A549 (cell line): Measurements from ENCODE around the gene CPNE1. TPM values are rescaled to one million over a fixed set of nuclear protein-coding genes. Genes with fewer than 3 reads are reported as not detected.

Source experiments
- BHLHE40 ChIP-seq: IDR thresholded peaks from 2 replicates; pipeline ENCODE4 v1.6.1; 2012; ENCODE audit warnings: low read depth, low read length, inconsistent platforms
- CBX8 ChIP-seq: fragments of 200-600 bp; sonication (generic); IDR thresholded peaks from 2 replicates; pipeline ENCODE4 v1.6.1; 2016
- CEBPB ChIP-seq, 2 experiments: fragments of >200 bp in 1 of 2; sonication (Bioruptor Twin) in 1 of 2; formaldehyde crosslinking in 1 of 2; IDR thresholded peaks; 2 replicates each; pipeline ENCODE4 v1.6.1; 2012 to 2016
- CHD2 ChIP-seq: fragments of 150-350 bp; IDR thresholded peaks from 2 replicates; pipeline ENCODE4 v1.6.1; 2014; ENCODE audit warnings: low read length; ENCODE audit not compliant: partially characterized antibody
- CHD4 ChIP-seq: fragments of 200-600 bp; sonication (generic); IDR thresholded peaks from 2 replicates; pipeline ENCODE4 v1.6.1; 2016; ENCODE audit warnings: antibody characterized with exemption, mild to moderate bottlenecking, borderline replicate concordance
- EHMT2 ChIP-seq: fragments of 200-600 bp; sonication (generic); IDR thresholded peaks from 2 replicates; pipeline ENCODE4 v1.6.1; 2016; ENCODE audit warnings: antibody characterized with exemption, low read depth, mild to moderate bottlenecking, moderate library complexity
- EP300 ChIP-seq, 2 experiments: fragments of >200 bp; sonication (Bioruptor Twin); formaldehyde crosslinking; IDR thresholded peaks; 2 replicates in 1 of 2; 3 replicates in 1 of 2; pipeline ENCODE4 v1.6.1; 2016 to 2017
- ESRRA ChIP-seq: fragments of 150-350 bp; IDR thresholded peaks from 2 replicates; pipeline ENCODE4 v1.6.1; 2014; ENCODE audit warnings: mild to moderate bottlenecking, low read length, borderline replicate concordance
- FOSL2 ChIP-seq, 2 experiments: fragments of 450-650 bp in 1 of 2; fragments of >200 bp in 1 of 2; sonication (Bioruptor Twin) in 1 of 2; formaldehyde crosslinking; IDR thresholded peaks; 2 replicates each; pipeline versions ENCODE4 v1.5.0 to v1.6.1; 2016 to 2020; ENCODE audit warnings: mild to moderate bottlenecking in 1 of 2, moderate library complexity in 1 of 2
- FOXS1 ChIP-seq: fragments of 250-450 bp; sonication (Bioruptor Pico); IDR thresholded peaks from 2 replicates; pipeline ENCODE4 v1.5.0; 2020; ENCODE audit warnings: mild to moderate bottlenecking, moderate library complexity
- HDAC2 ChIP-seq: fragments of 200-600 bp; sonication (generic); IDR thresholded peaks from 2 replicates; pipeline ENCODE4 v1.6.1; 2016
- HEYL ChIP-seq: fragments of 250-450 bp; sonication (Bioruptor Pico); IDR thresholded peaks from 2 replicates; pipeline ENCODE4 v1.8.0; 2021; ENCODE audit warnings: mild to moderate bottlenecking, moderate library complexity
- HOXA7 ChIP-seq: fragments of 250-450 bp; sonication (Bioruptor Pico); IDR thresholded peaks from 2 replicates; pipeline ENCODE4 v1.5.0; 2020; ENCODE audit warnings: mild to moderate bottlenecking, moderate library complexity
- HOXB13 ChIP-seq: fragments of 250-450 bp; sonication (Bioruptor Pico); IDR thresholded peaks from 2 replicates; pipeline ENCODE4 v1.5.0; 2020; ENCODE audit warnings: low read depth, mild to moderate bottlenecking, moderate library complexity
- HOXB5 ChIP-seq: fragments of 250-450 bp; sonication (Bioruptor Pico); IDR thresholded peaks from 2 replicates; pipeline ENCODE4 v1.5.0; 2020; ENCODE audit warnings: mild to moderate bottlenecking, moderate library complexity
- JUNB ChIP-seq: fragments of >200 bp; sonication (Bioruptor Twin); formaldehyde crosslinking; IDR thresholded peaks from 2 replicates; pipeline ENCODE4 v1.6.1; 2016
- MAFK ChIP-seq: fragments of 450-650 bp; IDR thresholded peaks from 2 replicates; pipeline ENCODE4 v1.6.1; 2014; ENCODE audit not compliant: partially characterized antibody
- MAZ ChIP-seq: fragments of 150-350 bp; IDR thresholded peaks from 2 replicates; pipeline ENCODE4 v1.6.1; 2014; ENCODE audit warnings: antibody characterized with exemption, low read depth, low read length, borderline replicate concordance
- MYC ChIP-seq: IDR thresholded peaks from 2 replicates; pipeline ENCODE4 v1.6.1; 2012; ENCODE audit warnings: mild to moderate bottlenecking, inconsistent platforms, low read length, improper control_type of control experiment, borderline replicate concordance
- NFE2L2 ChIP-seq: fragments of 150-350 bp; conservative IDR thresholded peaks from 2 replicates; pipeline ENCODE4 v1.6.1; 2014; ENCODE audit warnings: low read length
- NR3C1 ChIP-seq: fragments of >200 bp; sonication (Bioruptor Twin); formaldehyde crosslinking; IDR thresholded peaks from 3 replicates; pipeline ENCODE4 v1.6.1; 2017
- PHF8 ChIP-seq: fragments of 200-600 bp; sonication (generic); IDR thresholded peaks from 2 replicates; pipeline ENCODE4 v1.6.1; 2016; ENCODE audit warnings: low read depth, mild to moderate bottlenecking, antibody characterized with exemption, moderate library complexity, borderline replicate concordance
- POLR2AphosphoS2 ChIP-seq: conservative IDR thresholded peaks from 2 replicates; pipeline ENCODE4 v1.6.1; 2012; ENCODE audit warnings: low read length, improper control_type of control experiment, inconsistent platforms
- RARB ChIP-seq: fragments of 250-450 bp; sonication (Bioruptor Pico); IDR thresholded peaks from 2 replicates; pipeline ENCODE4 v1.8.0; 2021; ENCODE audit warnings: mild to moderate bottlenecking, moderate library complexity
- RCOR1 ChIP-seq: fragments of 150-350 bp; IDR thresholded peaks from 2 replicates; pipeline ENCODE4 v1.6.1; 2014; ENCODE audit warnings: antibody characterized with exemption, low read length, low read depth
- RFX5 ChIP-seq: fragments of 450-650 bp; IDR thresholded peaks from 2 replicates; pipeline ENCODE4 v1.7.1; 2014; ENCODE audit warnings: antibody characterized with exemption, mild to moderate bottlenecking, moderate library complexity
- RNF2 ChIP-seq: fragments of 200-600 bp; sonication (generic); IDR thresholded peaks from 2 replicates; pipeline ENCODE4 v1.6.1; 2016; ENCODE audit warnings: low read depth, mild to moderate bottlenecking, antibody characterized with exemption, moderate library complexity, borderline replicate concordance
- SMC3 ChIP-seq: fragments of >200 bp; sonication (Bioruptor Twin); formaldehyde crosslinking; IDR thresholded peaks from 3 replicates; pipeline ENCODE4 v1.6.1; 2018; ENCODE audit warnings: inconsistent platforms
- SREBF2 ChIP-seq: fragments of 450-650 bp; IDR thresholded peaks from 2 replicates; pipeline ENCODE4 v1.6.1; 2014; ENCODE audit warnings: mild to moderate bottlenecking, moderate library complexity
- ZC3H11A ChIP-seq: fragments of 450-650 bp; IDR thresholded peaks from 2 replicates; pipeline ENCODE4 v1.6.1; 2014; ENCODE audit warnings: antibody characterized with exemption, mild to moderate bottlenecking
- ZNF302 ChIP-seq: fragments of 250-450 bp; sonication (Bioruptor Pico); IDR thresholded peaks from 2 replicates; pipeline ENCODE4 v1.9.0; 2021; ENCODE audit warnings: inconsistent platforms, mild to moderate bottlenecking, moderate library complexity
- ZSCAN20 ChIP-seq: fragments of 250-450 bp; sonication (Bioruptor Pico); IDR thresholded peaks from 2 replicates; pipeline ENCODE4 v1.8.0; 2022; ENCODE audit warnings: mild to moderate bottlenecking, moderate library complexity
- polyA plus RNA-seq, 4 experiments: library from polyadenylated mRNA; depleted of rRNA in 3 of 4; stranded (reverse); fragments of >200 nt; fragmentation: RNase III in 1 of 4; extraction: RNeasy Plus Mini Kit Qiagen cat#74134 plus additional on column Dnase treatment in 1 of 4; gene quantifications; 2 replicates in 3 of 4; 3 replicates in 1 of 4; pipeline ENCODE4 v1.2.3, GENCODE V29; 2011 to 2017
- TF ChIP-seq, protein P1 (sequence below): fragments of 200-600 bp; sonication (generic); IDR thresholded peaks from 2 replicates; pipeline ENCODE4 v1.6.1; 2016; ENCODE audit warnings: antibody characterized with exemption, mild to moderate bottlenecking, moderate library complexity
- TF ChIP-seq, protein P2 (sequence below): fragments of 250-450 bp; sonication (Bioruptor Pico); IDR thresholded peaks from 2 replicates; pipeline ENCODE4 v1.5.0; 2021; ENCODE audit warnings: mild to moderate bottlenecking, moderate library complexity, borderline replicate concordance
- TF ChIP-seq, protein P3 (sequence below): fragments of 450-650 bp; IDR thresholded peaks from 2 replicates; pipeline ENCODE4 v1.6.1; 2014; ENCODE audit warnings: antibody characterized with exemption
- TF ChIP-seq, protein P4 (sequence below): fragments of >200 bp; sonication (Bioruptor Twin); formaldehyde crosslinking; IDR thresholded peaks from 3 replicates; pipeline ENCODE4 v1.6.1; 2016

CPNE1 gene
- polyA plus RNA-seq, 2 of the 4 experiments (the other 2 are of a cell fraction), result 199 to 244 TPM

DNA sequence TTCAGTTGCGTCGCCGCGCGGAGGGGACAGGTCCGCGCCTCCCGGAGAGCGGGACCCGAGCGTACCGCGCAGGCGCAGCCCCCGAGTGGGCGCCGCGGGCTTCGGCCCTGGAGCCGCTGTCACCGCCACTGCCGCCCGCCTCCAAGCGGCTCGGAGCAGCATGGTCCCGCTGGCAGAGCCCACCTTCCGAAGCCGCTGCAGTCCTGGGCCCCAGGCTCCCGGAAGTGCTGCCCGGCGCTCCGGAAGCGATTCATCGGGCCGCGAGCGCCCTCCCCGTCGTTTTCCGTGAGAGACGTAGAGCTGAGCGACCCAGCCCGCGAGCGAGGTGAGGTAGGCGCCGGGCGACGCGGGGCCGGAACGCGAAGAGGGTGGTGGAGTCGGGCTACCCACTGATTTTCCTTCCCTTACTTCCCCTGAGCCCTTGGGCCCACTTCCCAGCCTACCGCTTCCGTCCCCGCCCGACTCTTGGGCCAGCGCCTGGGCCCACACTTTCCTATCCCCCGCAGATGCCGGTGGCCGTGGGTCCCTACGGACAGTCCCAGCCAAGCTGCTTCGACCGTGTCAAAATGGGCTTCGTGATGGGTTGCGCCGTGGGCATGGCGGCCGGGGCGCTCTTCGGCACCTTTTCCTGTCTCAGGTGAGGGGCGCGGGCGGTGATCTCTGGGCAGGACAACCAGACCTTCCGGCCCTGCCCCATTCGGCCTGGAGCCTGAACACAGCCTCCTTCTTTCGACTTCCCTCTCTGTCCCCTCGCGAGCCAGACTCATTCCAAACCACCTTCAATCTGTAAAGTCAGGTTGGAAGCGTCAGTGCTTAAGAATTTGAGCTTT, 34.6 kb upstream of the CPNE1 start, which contains the start of the genes NFS1 and ROMO1 (continued):
- TF ChIP-seq, protein P1, sequence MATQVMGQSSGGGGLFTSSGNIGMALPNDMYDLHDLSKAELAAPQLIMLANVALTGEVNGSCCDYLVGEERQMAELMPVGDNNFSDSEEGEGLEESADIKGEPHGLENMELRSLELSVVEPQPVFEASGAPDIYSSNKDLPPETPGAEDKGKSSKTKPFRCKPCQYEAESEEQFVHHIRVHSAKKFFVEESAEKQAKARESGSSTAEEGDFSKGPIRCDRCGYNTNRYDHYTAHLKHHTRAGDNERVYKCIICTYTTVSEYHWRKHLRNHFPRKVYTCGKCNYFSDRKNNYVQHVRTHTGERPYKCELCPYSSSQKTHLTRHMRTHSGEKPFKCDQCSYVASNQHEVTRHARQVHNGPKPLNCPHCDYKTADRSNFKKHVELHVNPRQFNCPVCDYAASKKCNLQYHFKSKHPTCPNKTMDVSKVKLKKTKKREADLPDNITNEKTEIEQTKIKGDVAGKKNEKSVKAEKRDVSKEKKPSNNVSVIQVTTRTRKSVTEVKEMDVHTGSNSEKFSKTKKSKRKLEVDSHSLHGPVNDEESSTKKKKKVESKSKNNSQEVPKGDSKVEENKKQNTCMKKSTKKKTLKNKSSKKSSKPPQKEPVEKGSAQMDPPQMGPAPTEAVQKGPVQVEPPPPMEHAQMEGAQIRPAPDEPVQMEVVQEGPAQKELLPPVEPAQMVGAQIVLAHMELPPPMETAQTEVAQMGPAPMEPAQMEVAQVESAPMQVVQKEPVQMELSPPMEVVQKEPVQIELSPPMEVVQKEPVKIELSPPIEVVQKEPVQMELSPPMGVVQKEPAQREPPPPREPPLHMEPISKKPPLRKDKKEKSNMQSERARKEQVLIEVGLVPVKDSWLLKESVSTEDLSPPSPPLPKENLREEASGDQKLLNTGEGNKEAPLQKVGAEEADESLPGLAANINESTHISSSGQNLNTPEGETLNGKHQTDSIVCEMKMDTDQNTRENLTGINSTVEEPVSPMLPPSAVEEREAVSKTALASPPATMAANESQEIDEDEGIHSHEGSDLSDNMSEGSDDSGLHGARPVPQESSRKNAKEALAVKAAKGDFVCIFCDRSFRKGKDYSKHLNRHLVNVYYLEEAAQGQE, result no peak
- no peak for TF ChIP-seq EP300 (IDR thresholded peaks at IDR 0.05)
- TF ChIP-seq HOXB13 (CRISPR knock-in tag), result no peak
- TF ChIP-seq, protein P2, sequence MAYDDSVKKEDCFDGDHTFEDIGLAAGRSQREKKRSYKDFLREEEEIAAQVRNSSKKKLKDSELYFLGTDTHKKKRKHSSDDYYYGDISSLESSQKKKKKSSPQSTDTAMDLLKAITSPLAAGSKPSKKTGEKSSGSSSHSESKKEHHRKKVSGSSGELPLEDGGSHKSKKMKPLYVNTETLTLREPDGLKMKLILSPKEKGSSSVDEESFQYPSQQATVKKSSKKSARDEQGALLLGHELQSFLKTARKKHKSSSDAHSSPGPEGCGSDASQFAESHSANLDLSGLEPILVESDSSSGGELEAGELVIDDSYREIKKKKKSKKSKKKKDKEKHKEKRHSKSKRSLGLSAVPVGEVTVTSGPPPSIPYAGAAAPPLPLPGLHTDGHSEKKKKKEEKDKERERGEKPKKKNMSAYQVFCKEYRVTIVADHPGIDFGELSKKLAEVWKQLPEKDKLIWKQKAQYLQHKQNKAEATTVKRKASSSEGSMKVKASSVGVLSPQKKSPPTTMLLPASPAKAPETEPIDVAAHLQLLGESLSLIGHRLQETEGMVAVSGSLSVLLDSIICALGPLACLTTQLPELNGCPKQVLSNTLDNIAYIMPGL (CRISPR knock-in tag), result no peak
- TF ChIP-seq, protein P3, sequence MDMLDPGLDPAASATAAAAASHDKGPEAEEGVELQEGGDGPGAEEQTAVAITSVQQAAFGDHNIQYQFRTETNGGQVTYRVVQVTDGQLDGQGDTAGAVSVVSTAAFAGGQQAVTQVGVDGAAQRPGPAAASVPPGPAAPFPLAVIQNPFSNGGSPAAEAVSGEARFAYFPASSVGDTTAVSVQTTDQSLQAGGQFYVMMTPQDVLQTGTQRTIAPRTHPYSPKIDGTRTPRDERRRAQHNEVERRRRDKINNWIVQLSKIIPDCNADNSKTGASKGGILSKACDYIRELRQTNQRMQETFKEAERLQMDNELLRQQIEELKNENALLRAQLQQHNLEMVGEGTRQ, result no peak
- TF ChIP-seq HEYL (CRISPR knock-in tag), result no peak
- no peak for TF ChIP-seq NFE2L2
- TF ChIP-seq, protein P4, sequence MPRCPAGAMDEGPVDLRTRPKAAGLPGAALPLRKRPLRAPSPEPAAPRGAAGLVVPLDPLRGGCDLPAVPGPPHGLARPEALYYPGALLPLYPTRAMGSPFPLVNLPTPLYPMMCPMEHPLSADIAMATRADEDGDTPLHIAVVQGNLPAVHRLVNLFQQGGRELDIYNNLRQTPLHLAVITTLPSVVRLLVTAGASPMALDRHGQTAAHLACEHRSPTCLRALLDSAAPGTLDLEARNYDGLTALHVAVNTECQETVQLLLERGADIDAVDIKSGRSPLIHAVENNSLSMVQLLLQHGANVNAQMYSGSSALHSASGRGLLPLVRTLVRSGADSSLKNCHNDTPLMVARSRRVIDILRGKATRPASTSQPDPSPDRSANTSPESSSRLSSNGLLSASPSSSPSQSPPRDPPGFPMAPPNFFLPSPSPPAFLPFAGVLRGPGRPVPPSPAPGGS, result peak; percentile 71; the same call in 2 of the 3 replicates
- no peak for TF ChIP-seq FOXS1 (CRISPR knock-in tag)
- no peak for TF ChIP-seq ZSCAN20 (CRISPR knock-in tag)
- TF ChIP-seq ESRRA, result no peak
- no peak for TF ChIP-seq BHLHE40
- no peak for TF ChIP-seq CEBPB (IDR thresholded peaks at IDR 0.05)
- no peak for TF ChIP-seq RNF2
- no peak for TF ChIP-seq RARB (CRISPR knock-in tag)
- no peak for TF ChIP-seq RCOR1
- TF ChIP-seq ZC3H11A, result peak; percentile 20; the same call in 1 of the 2 replicates
- TF ChIP-seq SREBF2, result no peak
- no peak for TF ChIP-seq JUNB
- no peak for TF ChIP-seq HDAC2
- TF ChIP-seq HOXA7, result no peak
- no peak; the same call in none of the 2 replicates for TF ChIP-seq POLR2AphosphoS2
- no peak for TF ChIP-seq ZNF302 (CRISPR knock-in tag)
- TF ChIP-seq MYC, result no peak
- no peak for TF ChIP-seq CHD2
- no peak for TF ChIP-seq NR3C1
- no peak for TF ChIP-seq MAZ
- no peak for TF ChIP-seq RFX5
- TF ChIP-seq CHD4, result no peak
- no peak for TF ChIP-seq HOXB5
- no peak for TF ChIP-seq CBX8
- TF ChIP-seq PHF8, result peak; percentile 93
- peak; percentile 14; the same call in 2 of the 3 replicates for TF ChIP-seq SMC3
- TF ChIP-seq MAFK, result no peak
- TF ChIP-seq FOSL2 (IDR thresholded peaks at IDR 0.05), result no peak
- no peak for TF ChIP-seq FOSL2 (CRISPR knock-in tag; IDR thresholded peaks at IDR 0.05)
- no peak for TF ChIP-seq EHMT2
